Keratinocyte (primary cell): ENCODE data around the gene CASTOR1. TPM values are rescaled to one million over a fixed set of nuclear protein-coding genes. Genes with fewer than 3 reads are reported as not detected.
A peak's percentile ranks its signal among the peaks of the same experiment; 100 is the strongest.

Experiments used
- DNase-seq: peaks from one replicate; pipeline ENCODE4 v3.0.0-alpha.2; 2011; ENCODE audit warnings: low read depth, missing footprints, low spot score
- FAIRE-seq: peaks from 2 replicates; lab custom pipeline; 2011; peaks lifted over from hg19 to GRCh38; lab: Jason Lieb, UNC
- H2AFZ ChIP-seq: 2 replicates; pipeline ENCODE4 v1.6.0; 2012; ENCODE audit warnings: low read length, control low read depth, inconsistent platforms; ENCODE audit not compliant: control insufficient read depth
- H3K27ac ChIP-seq: 2 replicates; pipeline ENCODE4 v1.5.1; 2011; ENCODE audit warnings: low read length; ENCODE audit not compliant: control insufficient read depth, insufficient read depth
- H3K27me3 ChIP-seq: 3 replicates; pipeline ENCODE4 v1.6.0; 2011; ENCODE audit warnings: low read length; ENCODE audit not compliant: control insufficient read depth, insufficient read depth; ENCODE audit errors: extremely low read depth
- H3K36me3 ChIP-seq, 2 experiments: 2 replicates in 1 of 2; 3 replicates in 1 of 2; pipeline ENCODE4 v1.5.1; 2011; ENCODE audit warnings: low read length in 2 of 2, mild to moderate bottlenecking in 1 of 2; ENCODE audit not compliant: control insufficient read depth in 2 of 2, insufficient read depth in 2 of 2; ENCODE audit errors: extremely low read depth in 1 of 2
- H3K4me1 ChIP-seq: 3 replicates; pipeline ENCODE4 v1.5.1; 2011; ENCODE audit warnings: low read length; ENCODE audit not compliant: control insufficient read depth, insufficient read depth; ENCODE audit errors: extremely low read depth
- H3K4me2 ChIP-seq: 3 replicates; pipeline ENCODE4 v1.6.0; 2011; ENCODE audit warnings: low read depth, low read length; ENCODE audit not compliant: control insufficient read depth, insufficient read depth; ENCODE audit errors: extremely low read depth
- H3K4me3 ChIP-seq, 3 experiments: fragments of 200-600 bp in 1 of 3; sonication (generic) in 1 of 3; 2 replicates in 2 of 3; 3 replicates in 1 of 3; pipeline ENCODE4 v1.5.1; 2011 to 2016; ENCODE audit warnings: low read length in 3 of 3, mild to moderate bottlenecking in 3 of 3, control low read depth in 2 of 3, inconsistent platforms in 1 of 3, low read depth in 1 of 3, mixed read lengths in 1 of 3, mixed run types in 1 of 3, moderate library complexity in 1 of 3; ENCODE audit not compliant: control insufficient read depth in 2 of 3, insufficient read depth in 2 of 3; ENCODE audit errors: extremely low read depth in 1 of 3
- H3K79me2 ChIP-seq: 2 replicates; pipeline ENCODE4 v1.6.0; 2012; ENCODE audit warnings: low read length; ENCODE audit not compliant: control insufficient read depth, insufficient read depth
- H3K9ac ChIP-seq: 3 replicates; pipeline ENCODE4 v1.6.0; 2011; ENCODE audit warnings: low read length; ENCODE audit not compliant: control insufficient read depth, insufficient read depth; ENCODE audit errors: extremely low read depth
- H3K9me1 ChIP-seq: 3 replicates; pipeline ENCODE4 v1.6.0; 2011; ENCODE audit warnings: low read length; ENCODE audit not compliant: control insufficient read depth, insufficient read depth; ENCODE audit errors: extremely low read depth
- H3K9me3 ChIP-seq: 2 replicates; pipeline ENCODE4 v1.5.1; 2012; ENCODE audit warnings: low read depth, low read length; ENCODE audit not compliant: control insufficient read depth
- H4K20me1 ChIP-seq: 3 replicates; pipeline ENCODE4 v1.6.0; 2011; ENCODE audit warnings: low read length; ENCODE audit not compliant: control insufficient read depth, insufficient read depth; ENCODE audit errors: extremely low read depth
- EZH2 ChIP-seq: IDR thresholded peaks from one replicate; pipeline ENCODE4 v1.6.1; 2012; ENCODE audit warnings: inconsistent platforms, mild to moderate bottlenecking, low read length, moderate library complexity
- dilution Hi-C: fragments of 300-500 bp; cut with MboI; formaldehyde crosslinking; loops from one replicate; pipeline ENCODE4 v1.7.0; 2020; ENCODE audit warnings: low sequenced_read_pairs; ENCODE audit not compliant: extremely low pct_ligation_motif_present
- polyA plus RNA-seq, 5 experiments: library from polyadenylated mRNA; depleted of rRNA in 3 of 5; stranded (reverse) in 3 of 5; stranded (forward) in 1 of 5; unstranded in 1 of 5; fragments of >200 nt; gene quantifications; 1 replicate in 1 of 5; 2 replicates in 3 of 5; 3 replicates in 1 of 5; pipeline versions ENCODE4 v1.2.1 to v1.2.3, GENCODE V29; 2011 to 2012; ENCODE audit warnings: missing spikeins in 2 of 5, low read depth in 1 of 5, low replicate concordance in 1 of 5
- TF ChIP-seq, protein P1 (sequence below), 3 experiments: IDR thresholded peaks in 1 of 3; conservative IDR thresholded peaks in 1 of 3; optimal IDR thresholded peaks in 1 of 3; 2 replicates in 2 of 3; 3 replicates in 1 of 3; pipeline versions ENCODE3 to v1.5.1; 2011; ENCODE audit warnings: low read length in 3 of 3, mild to moderate bottlenecking in 3 of 3, moderate library complexity in 2 of 3, control low read depth in 1 of 3, inconsistent platforms in 1 of 3; ENCODE audit not compliant: insufficient read depth in 2 of 3; ENCODE audit errors: extremely low read depth in 1 of 3

CASTOR1 gene
- polyA plus RNA-seq, 1 donor (not counting 4 experiments of a cell fraction or from before 2014, with no cell fraction given) = 9.1 TPM

DNA sequence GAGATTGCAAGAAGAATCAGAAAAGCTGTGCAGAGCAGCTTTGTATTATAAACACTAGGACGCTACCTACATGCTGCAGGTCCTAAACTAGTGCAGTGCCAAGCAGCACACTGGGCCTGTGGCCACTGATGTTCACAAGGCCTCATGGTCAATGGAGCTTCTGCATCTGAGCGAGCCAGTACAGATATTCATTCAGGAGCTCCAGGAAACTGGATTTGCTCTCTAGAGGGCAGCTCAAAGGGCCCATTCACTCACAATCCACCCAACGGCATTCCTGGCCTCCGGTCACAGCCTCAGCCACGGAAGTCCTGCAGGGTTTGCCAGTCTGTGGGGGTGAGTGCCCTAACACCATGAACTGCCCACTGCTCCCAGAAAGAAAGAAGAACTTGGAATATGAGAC, 43.2 kb upstream of the CASTOR1 start:
- no peaks in the 10 kb centered on the region for H3K9me3 ChIP-seq
- FAIRE-seq (no peak), DNase-seq (no peak)
- H3K4me3 ChIP-seq = no peak overlapping the region
- no peak overlapping the region for H2AFZ ChIP-seq
- peaks cover 32 to 47% of the 10 kb centered on the region in 2 experiments for H3K36me3 ChIP-seq
- no peak overlapping the region for H3K9ac ChIP-seq
- no peaks in the 10 kb centered on the region for H3K79me2 ChIP-seq
- H3K9me1 ChIP-seq = no peaks in the 10 kb centered on the region
- no peak for TF ChIP-seq EZH2
- TF ChIP-seq, protein P1, sequence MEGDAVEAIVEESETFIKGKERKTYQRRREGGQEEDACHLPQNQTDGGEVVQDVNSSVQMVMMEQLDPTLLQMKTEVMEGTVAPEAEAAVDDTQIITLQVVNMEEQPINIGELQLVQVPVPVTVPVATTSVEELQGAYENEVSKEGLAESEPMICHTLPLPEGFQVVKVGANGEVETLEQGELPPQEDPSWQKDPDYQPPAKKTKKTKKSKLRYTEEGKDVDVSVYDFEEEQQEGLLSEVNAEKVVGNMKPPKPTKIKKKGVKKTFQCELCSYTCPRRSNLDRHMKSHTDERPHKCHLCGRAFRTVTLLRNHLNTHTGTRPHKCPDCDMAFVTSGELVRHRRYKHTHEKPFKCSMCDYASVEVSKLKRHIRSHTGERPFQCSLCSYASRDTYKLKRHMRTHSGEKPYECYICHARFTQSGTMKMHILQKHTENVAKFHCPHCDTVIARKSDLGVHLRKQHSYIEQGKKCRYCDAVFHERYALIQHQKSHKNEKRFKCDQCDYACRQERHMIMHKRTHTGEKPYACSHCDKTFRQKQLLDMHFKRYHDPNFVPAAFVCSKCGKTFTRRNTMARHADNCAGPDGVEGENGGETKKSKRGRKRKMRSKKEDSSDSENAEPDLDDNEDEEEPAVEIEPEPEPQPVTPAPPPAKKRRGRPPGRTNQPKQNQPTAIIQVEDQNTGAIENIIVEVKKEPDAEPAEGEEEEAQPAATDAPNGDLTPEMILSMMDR (optimal IDR thresholded peaks at IDR 0.05 in 1 of 3, IDR thresholded peaks at IDR 0.05 in 1 of 3, conservative IDR thresholded peaks at IDR 0.05 in 1 of 3; ENCODE audit: extremely low read depth in 1 of 3, insufficient read depth in 2 of 3, low read length in 3 of 3) = no peak
- no peak overlapping the region for H3K27ac ChIP-seq
- H3K27me3 ChIP-seq = no peaks in the 10 kb centered on the region
- H3K4me1 ChIP-seq = peaks cover 9% of the 10 kb centered on the region
- dilution Hi-C loops = no loop called here
- no peaks in the 10 kb centered on the region for H4K20me1 ChIP-seq
- no peak overlapping the region for H3K4me2 ChIP-seq

- peaks cover 4% of the 10 kb centered on the region for H4K20me1 ChIP-seq
- no peak overlapping the region for H3K4me2 ChIP-seq
- H3K36me3 ChIP-seq = peaks cover 5 to 20% of the 10 kb centered on the region in 2 experiments
- H2AFZ ChIP-seq = no peak overlapping the region
- peaks cover 5% of the 10 kb centered on the region for H3K9me1 ChIP-seq
- H3K79me2 ChIP-seq = peaks cover 22% of the 10 kb centered on the region
- no peaks in the 10 kb centered on the region for H3K9me3 ChIP-seq
- no peak for DNase-seq
- H3K27me3 ChIP-seq = no peaks in the 10 kb centered on the region
- peak; percentile 5 for FAIRE-seq
- no peak overlapping the region for H3K9ac ChIP-seq
- H3K4me3 ChIP-seq = no peak overlapping the region
- TF ChIP-seq, protein P1 (optimal IDR thresholded peaks at IDR 0.05 in 1 of 3, IDR thresholded peaks at IDR 0.05 in 1 of 3, conservative IDR thresholded peaks at IDR 0.05 in 1 of 3; ENCODE audit: extremely low read depth in 1 of 3, insufficient read depth in 2 of 3, low read length in 3 of 3) = no peak
- TF ChIP-seq EZH2 = no peak
- dilution Hi-C loops = no loop called here
- peaks cover 32% of the 10 kb centered on the region for H3K4me1 ChIP-seq
- H3K27ac ChIP-seq = no peak overlapping the region
These were observed 39.3 kb upstream of the CASTOR1 start for GRCh38 chr22:30328466-30329049.
